Activated CD8-positive, alpha-beta memory T cell treated with anti-CD3 and anti-CD28 coated beads, Interleukin-2, amount 50 U/mL, for 24 hours (primary cell): ENCODE measurements around the gene EBPL.
"Not testable (repeated sequence)": the region's sequence is repeated elsewhere in the genome, so short reads cannot be mapped to it uniquely, and the experiment has no call there.

Source experiments
- DNase-seq: peaks from one replicate; pipeline ENCODE4 v3.0.0-alpha.2; 2020; ENCODE audit errors: extremely low read depth

Gene EBPL

DNA sequence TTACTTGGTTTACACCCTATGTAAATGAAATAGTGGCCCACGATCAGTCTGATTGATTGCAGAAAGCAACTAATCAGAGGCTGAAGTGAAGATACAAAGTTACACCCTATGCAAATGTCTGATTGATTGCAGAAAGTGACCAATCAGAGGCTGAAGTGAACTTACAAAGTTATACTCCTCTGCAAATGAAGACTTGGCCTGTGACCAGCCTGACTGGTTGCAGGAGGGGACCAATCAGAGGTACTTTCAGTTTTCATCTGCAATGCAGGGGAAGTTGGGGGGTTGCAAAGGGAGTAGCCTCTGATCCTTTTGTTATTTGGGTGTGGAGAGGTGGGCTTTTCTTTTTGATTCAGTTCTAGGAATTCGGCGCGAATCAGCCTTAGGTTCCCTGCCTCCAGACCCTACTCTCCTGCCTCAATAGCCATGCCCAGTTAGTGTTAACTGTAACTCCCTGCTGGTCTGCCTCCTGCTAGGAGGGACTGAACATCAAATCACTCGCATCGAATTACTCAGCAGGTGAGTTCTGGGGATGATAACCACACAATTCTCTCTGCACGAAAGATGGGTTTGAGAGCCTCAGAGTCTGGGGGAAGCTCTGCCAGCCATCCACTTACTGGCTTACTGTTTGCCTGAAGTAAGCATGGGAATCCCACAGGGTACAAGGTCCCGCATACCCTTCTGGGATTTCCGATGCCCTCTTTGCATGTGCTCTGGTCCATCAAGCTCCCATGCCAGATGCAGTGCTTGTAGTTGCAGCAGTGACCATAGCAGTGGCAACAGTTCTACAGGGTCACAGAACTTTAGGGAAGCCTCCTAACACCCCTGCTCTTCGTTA is 55.5 kb downstream of the EBPL start:
- no peak for DNase-seq

DNA sequence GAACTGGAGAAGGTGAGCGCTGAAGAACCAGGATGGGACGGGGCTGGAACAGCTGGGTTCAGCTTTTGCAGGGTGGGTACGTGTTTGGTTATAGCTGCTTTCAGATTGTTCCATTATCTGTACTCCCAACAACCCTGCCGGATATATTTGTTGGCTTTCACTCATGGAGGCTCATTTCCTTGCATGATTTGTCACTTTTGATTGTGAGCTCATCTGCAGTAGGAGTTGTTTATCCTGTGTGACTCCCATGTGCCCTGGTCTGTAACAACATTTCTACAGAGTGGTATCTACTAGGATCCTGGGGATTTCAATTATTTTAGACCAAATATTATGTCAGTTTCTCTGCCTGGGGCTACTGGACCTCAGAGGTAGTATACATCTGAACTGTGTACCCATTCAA is 57.6 kb downstream of the EBPL start:
- DNase-seq, result no peak

DNA sequence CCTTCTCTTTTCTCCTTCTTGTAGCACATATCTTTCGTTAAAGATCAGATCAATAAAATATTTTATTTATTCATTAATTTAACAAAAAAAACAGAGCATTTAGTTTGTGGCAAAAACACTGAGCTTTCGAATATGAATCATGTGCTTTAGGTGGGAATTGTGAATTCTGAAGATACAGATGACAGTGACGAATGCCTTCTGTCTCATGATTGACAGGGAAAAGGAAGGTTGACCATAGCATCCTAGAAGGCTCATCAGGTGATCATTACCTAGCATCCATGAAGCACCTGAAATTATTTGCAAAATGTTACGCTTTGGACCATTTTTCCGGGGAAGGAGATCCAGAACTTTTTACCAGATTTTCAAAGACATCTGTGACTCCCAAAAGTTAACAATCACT is 59.1 kb downstream of the EBPL start:
- DNase-seq, result no peak

DNA sequence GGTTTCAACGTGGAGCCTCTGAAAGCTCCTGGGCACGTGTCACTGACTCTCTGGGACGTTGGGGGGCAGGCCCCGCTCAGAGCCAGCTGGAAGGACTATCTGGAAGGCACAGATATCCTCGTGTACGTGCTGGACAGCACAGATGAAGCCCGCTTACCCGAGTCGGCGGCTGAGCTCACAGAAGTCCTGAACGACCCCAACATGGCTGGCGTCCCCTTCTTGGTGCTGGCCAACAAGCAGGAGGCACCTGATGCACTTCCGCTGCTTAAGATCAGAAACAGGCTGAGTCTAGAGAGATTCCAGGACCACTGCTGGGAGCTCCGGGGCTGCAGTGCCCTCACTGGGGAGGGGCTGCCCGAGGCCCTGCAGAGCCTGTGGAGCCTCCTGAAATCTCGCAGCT is 60.7 kb downstream of the EBPL start:
- no peak for DNase-seq

DNA sequence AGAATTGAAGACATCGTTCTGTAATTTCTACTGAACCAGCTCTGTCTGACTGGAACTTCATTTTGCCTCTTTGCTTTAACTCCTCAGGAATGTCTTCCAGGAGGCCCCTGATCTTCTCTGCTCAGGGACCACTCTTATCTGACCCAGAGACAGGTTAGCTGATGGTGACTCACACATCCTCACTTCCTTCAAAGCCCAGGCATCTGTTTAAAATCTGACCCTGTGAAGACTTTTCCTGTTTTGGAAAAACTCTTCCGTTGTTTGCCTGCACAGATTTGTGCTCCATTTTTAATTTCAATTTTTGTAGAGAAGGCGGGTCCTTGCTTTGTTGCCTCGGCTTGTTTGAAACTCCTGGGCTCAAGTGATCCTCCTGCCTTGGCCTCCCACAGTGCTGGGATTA is 61.3 kb downstream of the EBPL start:
- DNase-seq, result no peak

DNA sequence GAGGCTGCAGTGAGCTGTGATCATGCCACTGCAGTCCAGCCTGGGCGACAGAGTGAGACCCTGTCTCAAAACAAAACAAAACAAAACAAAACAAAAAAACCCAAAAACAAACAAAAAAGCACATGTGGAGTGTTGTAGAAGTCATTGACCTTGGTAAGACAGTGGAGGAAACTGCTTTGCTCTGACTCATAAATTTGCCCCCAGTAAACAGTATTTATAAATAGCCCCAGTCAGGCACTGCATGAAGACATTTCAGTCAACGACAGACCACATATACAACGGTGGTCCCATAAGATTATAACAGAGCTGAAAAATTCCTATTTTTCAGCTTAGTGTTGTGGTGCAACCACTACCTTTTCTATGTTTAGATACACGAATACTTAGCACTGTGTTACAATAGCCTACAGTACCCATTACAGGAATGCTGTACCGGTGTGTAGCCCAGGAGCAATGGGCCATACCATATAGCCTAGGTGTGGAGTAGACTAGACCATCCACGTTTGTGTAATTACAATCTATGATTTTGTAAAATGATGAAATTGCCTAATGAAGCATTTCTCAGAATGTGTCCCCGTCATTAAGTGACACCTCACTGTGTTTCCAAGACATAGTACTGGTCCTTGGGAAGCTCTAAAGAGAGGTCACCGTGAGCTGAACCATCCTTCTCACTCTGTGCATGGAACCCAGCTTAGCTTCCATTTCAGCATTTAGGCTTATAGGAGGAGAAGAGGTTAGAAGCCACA is 61.9 kb downstream of the EBPL start:
- DNase-seq, result no peak

DNA sequence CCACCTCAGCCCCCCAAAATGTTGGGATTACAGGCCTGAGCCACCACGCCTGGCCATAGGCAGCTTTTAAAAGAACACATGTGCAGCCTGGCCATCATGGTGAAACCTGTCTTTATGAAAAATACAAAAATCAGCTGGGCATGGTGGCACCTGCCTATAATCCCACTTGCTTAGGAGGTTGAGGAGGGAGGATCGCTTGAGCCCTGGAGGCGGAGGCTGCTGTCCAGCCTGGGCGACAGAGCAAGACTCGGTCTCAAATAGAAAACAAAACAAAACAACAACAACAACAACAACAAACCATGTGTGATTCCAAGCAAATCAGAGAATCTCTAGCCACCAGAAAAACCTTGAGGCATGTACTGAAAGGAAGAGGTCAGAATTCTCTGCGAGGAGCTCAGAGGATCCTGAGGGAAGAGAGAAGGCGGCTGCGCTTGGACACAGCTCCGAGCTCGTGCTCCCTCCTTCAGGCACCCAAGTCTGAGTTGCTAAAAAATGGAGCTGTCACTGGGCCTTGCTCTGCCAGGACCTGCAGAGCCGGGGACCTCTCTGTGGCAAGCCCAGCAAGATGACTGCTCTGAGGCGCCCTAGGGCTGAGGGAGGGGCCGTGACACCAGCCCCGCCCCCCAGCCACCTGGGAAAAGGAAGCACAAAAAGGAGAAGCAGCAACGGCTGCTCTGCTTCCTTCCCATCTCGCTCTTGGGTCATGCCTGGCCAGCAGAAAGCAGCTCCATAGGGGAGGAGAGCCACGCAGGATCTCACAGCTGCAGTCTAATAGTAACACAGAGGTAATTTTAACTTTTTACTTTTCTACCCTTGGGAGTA is 63.2 kb downstream of the EBPL start, which contains the start of gene ARL11:
Gene ARL11 (plus strand): TSS at position 677 of the 822 bp plus-strand sequence. CDS start 1,941 bp downstream, outside the sequence.
- DNase-seq, result no peak

DNA sequence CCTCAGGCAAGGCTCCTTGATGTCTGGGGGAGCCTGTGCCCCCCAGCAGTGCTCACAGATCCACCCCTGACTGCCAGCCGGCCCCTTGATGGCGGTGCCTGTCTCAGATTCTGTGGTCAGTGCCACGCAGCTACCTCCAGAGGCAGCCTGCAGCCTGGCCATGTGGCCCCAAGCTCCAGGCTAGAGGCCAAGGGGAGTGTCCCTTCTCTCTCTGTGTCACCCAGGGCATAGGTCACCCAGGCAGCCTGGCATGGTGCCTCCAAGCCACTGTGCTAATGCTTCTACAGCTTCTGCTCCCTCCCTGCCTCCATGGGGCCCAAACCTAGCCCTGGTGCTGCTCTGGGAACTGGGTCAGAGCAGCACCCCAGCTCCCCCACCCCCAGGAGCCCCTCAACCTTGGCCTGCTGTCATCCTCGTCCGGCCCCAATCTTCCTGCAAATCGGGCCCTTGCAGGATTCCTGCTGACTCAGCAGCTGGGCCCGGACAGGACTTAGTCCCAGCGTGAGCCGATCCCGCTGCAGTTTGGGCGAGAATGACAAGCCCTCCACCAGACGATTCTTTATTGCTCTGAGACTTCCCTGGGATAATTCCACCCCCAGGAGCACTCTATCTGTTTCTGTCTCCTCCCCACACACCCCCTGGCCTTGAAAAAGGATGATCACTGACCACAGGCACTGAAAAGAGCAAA is 65.8 kb downstream of the EBPL start:
- no peak for DNase-seq

DNA sequence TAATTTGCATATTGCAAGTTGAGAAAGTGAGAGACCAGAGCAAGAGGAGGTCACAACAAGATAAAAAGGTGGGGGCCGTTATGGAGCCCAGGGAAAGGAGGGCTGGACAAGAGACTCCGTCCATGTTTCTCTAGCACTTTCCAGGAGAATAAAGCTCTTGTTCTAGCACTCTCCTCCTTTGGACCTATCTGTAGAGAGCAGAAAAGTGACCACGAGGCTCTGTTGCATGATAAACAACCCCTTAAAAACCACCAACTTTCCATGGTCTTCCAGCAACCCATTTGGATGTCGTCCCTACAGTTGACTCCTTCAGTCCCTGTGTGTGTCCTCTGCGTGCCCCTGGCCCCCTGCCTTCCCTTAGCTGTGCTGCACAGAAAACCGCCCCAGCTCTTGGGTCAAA is 67.1 kb downstream of the EBPL start:
- no peak for DNase-seq

DNA sequence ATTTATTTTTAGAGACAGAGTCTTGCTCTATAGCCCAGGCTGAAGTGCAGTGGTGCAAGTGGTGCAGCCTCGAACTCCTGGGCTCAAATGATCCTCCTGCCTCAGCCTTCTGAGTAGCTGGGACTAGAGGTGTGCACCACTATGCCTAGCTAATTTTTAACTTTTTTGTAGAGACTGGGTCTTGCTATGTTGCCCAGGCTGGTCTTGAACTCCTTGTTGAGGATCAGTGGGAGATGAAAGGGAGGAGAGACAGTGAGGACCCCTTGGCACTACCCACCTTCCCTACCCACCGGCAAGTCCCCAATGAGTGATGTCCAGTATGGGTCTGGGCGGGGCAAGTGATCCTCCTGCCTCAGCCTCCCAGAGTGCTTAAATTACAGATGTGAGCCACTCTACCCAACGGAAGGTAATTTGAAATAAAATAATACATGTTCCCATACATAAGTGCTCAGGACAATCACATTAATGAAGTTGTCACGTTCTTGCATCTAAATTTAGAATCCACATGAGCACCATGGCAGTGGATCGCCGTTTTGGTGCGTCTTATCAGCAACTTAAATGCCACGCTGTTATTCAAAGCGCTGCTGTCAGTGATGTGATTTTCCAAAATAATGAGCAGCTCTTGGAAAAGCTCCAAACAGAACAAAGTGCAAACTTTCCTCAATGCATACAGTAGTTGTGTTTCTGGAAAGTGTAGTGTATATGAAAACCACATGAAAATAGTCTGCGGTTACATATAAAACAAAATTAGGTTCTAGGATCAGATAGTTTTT is 68.9 kb downstream of the EBPL start:
- no peak for DNase-seq

DNA sequence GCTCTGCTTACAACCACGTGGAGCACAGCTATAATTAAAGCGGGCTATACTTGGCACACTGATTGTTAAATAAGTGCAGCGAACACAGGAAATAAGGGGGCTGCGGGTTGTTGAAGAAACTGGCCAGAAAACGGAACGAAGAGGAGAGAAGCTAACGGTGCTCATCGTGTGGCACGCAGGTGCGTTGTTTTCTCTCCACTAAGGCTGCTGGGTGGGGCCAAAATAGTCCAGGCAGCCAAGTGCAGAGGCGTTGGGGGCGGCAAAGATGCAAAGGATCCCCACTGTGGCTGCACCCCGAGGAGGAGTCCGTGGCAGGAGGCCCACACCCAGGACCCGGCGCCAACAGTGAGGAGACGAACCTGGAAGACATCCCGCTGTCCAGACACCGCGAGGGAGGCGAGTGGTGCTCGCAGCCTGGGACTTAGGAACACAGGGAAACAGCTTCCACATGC is 71.1 kb downstream of the EBPL start:
- no peak for DNase-seq

DNA sequence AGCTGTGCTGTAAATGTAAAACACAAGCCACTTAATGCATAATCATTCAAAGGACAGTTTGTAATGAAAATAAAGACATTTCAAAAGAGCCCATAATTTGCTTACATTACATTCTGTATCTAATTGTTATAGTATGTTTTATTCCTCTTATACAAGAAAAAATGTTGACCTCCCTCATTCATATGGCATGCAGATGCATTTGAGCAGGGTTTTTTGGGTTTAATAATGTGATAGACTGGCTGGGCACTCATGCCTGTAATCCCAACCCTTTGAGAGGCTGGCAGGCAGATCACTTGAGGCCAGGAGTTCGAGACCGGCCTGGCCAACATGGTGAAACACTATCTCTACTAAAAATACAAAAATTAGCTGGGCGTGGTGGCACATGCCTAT is 74.6 kb downstream of the EBPL start:
- DNase-seq, result no peak

DNA sequence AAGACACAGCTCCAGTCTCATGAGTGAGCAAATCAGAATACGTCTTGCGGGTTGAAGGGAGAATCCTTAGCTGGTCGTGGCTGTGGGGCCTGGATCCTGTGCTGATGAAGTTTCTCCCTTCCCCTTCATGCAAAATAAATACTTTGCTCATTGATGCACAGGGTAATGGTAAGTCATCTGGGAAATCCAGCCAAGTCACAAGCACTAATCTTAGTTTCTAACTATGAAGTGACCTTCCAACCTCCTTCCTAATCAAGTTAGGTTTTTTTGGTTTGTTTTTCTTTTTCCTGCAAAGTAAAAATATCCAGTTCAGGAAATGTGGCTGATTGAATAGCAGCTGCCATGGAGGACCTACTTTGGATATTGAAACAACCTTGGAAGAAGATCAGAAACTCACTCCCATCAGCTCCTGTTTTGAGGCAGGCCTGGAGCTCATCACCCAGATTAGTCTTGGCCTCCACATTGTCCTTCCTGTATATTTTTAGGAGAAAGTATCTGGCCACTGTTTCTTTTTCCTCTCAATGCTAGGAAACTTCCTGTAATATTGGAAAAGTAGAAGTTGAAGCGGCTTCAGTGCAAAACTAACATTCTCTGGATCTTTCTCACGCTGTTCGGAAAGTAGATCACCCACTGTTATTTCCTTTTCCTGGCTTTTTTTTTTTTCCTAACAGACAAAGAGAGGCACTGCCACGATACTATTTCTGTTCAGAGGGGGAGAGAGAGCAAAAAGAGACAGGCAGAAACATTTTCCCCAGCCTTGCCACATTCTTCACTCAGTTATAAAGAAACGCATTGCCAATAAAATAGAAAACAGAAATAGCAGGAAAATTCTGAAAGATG is 75.2 kb downstream of the EBPL start:
- DNase-seq, result no peak

DNA sequence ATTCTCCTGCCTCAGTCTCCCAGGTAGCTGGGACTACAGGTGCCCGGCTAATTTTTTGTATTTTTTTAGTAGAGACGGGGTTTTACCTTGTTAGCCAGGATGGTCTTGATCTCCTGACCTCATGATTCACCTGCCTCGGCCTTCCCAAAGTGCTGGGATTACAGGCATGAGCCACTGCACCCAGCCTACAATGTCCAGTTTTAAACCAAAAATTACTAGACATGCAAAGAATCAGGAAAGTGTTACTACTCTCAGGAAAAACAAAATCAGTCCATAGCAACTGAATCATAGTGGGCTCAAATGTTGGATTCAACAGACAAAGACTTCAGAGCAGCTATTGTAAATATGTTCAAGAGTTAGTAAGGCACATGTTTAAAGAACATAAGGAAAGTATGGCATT is 79.2 kb downstream of the EBPL start:
- not testable (repeated sequence) for DNase-seq
